ENCODE results near the gene PDE6H. TPM values are rescaled to one million over a fixed set of nuclear protein-coding genes. Genes with fewer than 3 reads are reported as not detected.

Gene PDE6H
- total RNA-seq, 2 experiments from 2014 or later = not detected

Other genes with a start within 250 kb of the PDE6H start
- gene WBP11, start 169.6 kb upstream of the PDE6H start, total RNA-seq = 100 to 1,000 TPM; 158 to 159 TPM
- gene C12orf60, start 169.4 kb upstream of the PDE6H start, total RNA-seq = 1 to 10 TPM; 3.2 to 3.7 TPM
- gene SMCO3, start 158.9 kb upstream of the PDE6H start, total RNA-seq = not detected
- not detected for gene ART4, start 129.5 kb upstream of the PDE6H start, total RNA-seq
- gene MGP, start 87.2 kb upstream of the PDE6H start, total RNA-seq = not detected
- gene ERP27, start 34.5 kb upstream of the PDE6H start, total RNA-seq = 1 to 10 TPM in 1 of 2 experiments, under 1 TPM in 1; 0.76 to 1.1 TPM
- gene ARHGDIB, start 11.4 kb upstream of the PDE6H start, total RNA-seq = 100 to 1,000 TPM; 515 to 519 TPM
- gene RERG, start 248.4 kb downstream of the PDE6H start, total RNA-seq = not detected